T47D (cell line): ENCODE data around the gene CDK5R1.
"Not testable (repeated sequence)": the region's sequence is repeated elsewhere in the genome, so short reads cannot be mapped to it uniquely, and the experiment has no call there.

Source experiments
- DNase-seq, 2 experiments: peaks; one replicate each; pipeline versions ENCODE4 v3.0.0 to v3.0.0-alpha.2; 2011 to 2012; ENCODE audit warnings: low read depth in 1 of 2, low spot score in 1 of 2
- JUND ChIP-seq: IDR thresholded peaks from 2 replicates; pipeline ENCODE4 v1.6.1; 2012; ENCODE audit warnings: low read depth
- in situ Hi-C: cut with HindIII; loops from 2 replicates; pipeline ENCODE4 v1.10.0; 2016; ENCODE audit warnings: low sequenced_read_pairs, low pct_unique_long_range_greater_than_20kb

The CDK5R1 gene

GRCh38 chr17:32486701-32487472 lies at the start of gene CDK5R1:
Gene CDK5R1, plus strand, starts transcription at chr17:32486993. Its CDS starts 628 bp downstream, at chr17:32487621.
- in situ Hi-C loops, result no loop called here
- peak; percentile 83 to 88 for DNase-seq
- TF ChIP-seq JUND, result no peak

GRCh38 chr17:32440722-32441121 lies 46.1 kb upstream of the CDK5R1 start:
- no peak for DNase-seq
- in situ Hi-C loops, result no loop called here
- TF ChIP-seq JUND, result no peak

GRCh38 chr17:32441886-32442285 lies 44.9 kb upstream of the CDK5R1 start:
- no peak for DNase-seq
- in situ Hi-C loops, result no loop called here
- no peak for TF ChIP-seq JUND

GRCh38 chr17:32443827-32444300 lies 42.9 kb upstream of the CDK5R1 start:
- TF ChIP-seq JUND, result no peak
- in situ Hi-C loops, result no loop called here
- no peak for DNase-seq

GRCh38 chr17:32444301-32445073 lies 42.3 kb upstream of the CDK5R1 start, which contains the start of gene PSMD11:
Gene PSMD11, plus strand, starts transcription at chr17:32444510. Its CDS starts 14 bp downstream, at chr17:32444524.
- in situ Hi-C loops, result no loop called here
- DNase-seq, result peak; percentile 97
- TF ChIP-seq JUND, result no peak

- peak; percentile 46 to 64 for DNase-seq
- in situ Hi-C loops, result no loop called here
- TF ChIP-seq JUND, result no peak
Observed at GRCh38 chr17:32445074-32445415, 41.7 kb upstream of the CDK5R1 start.

- DNase-seq, result no peak
- in situ Hi-C loops, result no loop called here
- no peak for TF ChIP-seq JUND
Observed at GRCh38 chr17:32445497-32445896, 41.3 kb upstream of the CDK5R1 start.

- in situ Hi-C loops, result no loop called here
- TF ChIP-seq JUND, result no peak
- DNase-seq, result no peak
Observed at GRCh38 chr17:32445971-32446370, 40.8 kb upstream of the CDK5R1 start.

- no peak for TF ChIP-seq JUND
- in situ Hi-C loops, result no loop called here
- no peak for DNase-seq
Observed at GRCh38 chr17:32446949-32447348, 39.8 kb upstream of the CDK5R1 start.

- no peak for DNase-seq
- in situ Hi-C loops, result no loop called here
- TF ChIP-seq JUND, result no peak
Observed at GRCh38 chr17:32449963-32450362, 36.8 kb upstream of the CDK5R1 start.

- DNase-seq, in situ Hi-C loops: not testable (repeated sequence)
Observed at GRCh38 chr17:32450379-32450778, 36.4 kb upstream of the CDK5R1 start.

GRCh38 chr17:32451879-32452278 lies 34.9 kb upstream of the CDK5R1 start:
- no peak for DNase-seq
- in situ Hi-C loops, result no loop called here
- no peak for TF ChIP-seq JUND

GRCh38 chr17:32452281-32452680 lies 34.5 kb upstream of the CDK5R1 start:
- DNase-seq, result no peak
- in situ Hi-C loops, result no loop called here

More at GRCh38 chr17:32452281-32452680, 34.5 kb upstream of the CDK5R1 start:
- no peak for TF ChIP-seq JUND
